Stimulated activated CD4-positive, alpha-beta T cell treated with anti-CD3 and anti-CD28 coated beads, Interleukin-1b, Interleukin-23, amount 100 ng/mL, for 4 hours (primary cell): Measurements from ENCODE around the gene SCAF1.
A peak's percentile ranks its signal among the peaks of the same experiment; 100 is the strongest.

ENCODE experiments used
- DNase-seq, 2 donors: peaks; one replicate each; pipeline ENCODE4 v3.0.0-alpha.2; 2020; ENCODE audit warnings: low read depth in 2 of 2

The SCAF1 gene

DNA sequence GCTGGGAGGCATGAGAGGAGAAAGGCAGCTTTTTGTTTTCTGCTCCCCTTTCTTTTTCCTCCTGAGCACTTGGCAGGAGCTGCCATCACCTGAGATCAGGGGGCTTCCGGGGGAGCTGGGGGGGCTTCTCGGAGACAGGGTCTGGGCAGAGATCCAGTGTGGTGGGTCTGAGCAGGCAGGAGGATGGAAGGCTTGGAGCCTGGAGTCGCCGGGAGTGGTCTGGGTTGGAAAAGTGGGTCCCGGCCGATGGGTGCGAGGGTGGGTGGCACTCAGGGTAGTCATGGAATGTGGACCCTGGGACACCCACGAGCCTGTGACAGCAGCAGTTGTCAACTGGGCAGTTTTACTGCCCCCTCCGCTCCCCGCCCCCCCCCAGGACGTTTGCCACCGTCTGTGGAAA lies 45.1 kb downstream of the SCAF1 start:
- no peak for DNase-seq

GRCh38 chr19:49687566-49688316 lies 45.7 kb downstream of the SCAF1 start:
- no peak for DNase-seq

- DNase-seq = no peak
Observed at GRCh38 chr19:49688531-49689132, 46.6 kb downstream of the SCAF1 start.

- DNase-seq = peak in 1 of 2 donors; percentile 50
Observed at GRCh38 chr19:49689133-49690078, 47.4 kb downstream of the SCAF1 start, which contains the start of gene ADM5. Gene ADM5 (plus strand): TSS chr19:49689594. CDS start chr19:49689838, 244 bp downstream.

DNA sequence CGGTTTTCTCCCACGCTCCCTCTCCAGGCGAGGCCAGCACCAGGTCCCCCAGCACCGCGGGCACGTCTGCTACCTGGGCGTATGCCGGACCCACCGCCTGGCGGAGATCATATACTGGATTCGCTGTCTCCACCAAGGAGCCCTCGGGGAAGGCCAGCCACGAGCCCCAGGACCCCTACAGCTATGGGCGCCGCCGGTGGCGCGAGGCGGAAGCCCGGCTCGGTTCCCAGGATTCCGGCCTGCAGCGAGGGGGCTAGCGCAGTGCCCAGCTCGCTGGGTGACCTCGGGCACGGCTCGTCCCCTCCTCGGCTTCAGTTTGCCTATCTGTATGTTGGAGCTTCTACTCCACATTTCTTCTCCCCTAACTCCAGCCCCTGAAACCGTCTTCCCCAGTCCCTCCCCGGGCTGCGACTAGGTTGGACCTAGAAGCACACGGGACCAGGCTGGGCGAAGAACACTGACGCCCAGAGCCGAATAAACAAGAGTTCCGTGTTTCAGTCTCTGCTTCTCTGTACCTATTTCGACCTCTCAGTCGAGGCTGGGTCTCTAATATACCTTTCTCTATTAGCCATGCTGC lies 48.2 kb downstream of the SCAF1 start:
- DNase-seq = no peak

DNA sequence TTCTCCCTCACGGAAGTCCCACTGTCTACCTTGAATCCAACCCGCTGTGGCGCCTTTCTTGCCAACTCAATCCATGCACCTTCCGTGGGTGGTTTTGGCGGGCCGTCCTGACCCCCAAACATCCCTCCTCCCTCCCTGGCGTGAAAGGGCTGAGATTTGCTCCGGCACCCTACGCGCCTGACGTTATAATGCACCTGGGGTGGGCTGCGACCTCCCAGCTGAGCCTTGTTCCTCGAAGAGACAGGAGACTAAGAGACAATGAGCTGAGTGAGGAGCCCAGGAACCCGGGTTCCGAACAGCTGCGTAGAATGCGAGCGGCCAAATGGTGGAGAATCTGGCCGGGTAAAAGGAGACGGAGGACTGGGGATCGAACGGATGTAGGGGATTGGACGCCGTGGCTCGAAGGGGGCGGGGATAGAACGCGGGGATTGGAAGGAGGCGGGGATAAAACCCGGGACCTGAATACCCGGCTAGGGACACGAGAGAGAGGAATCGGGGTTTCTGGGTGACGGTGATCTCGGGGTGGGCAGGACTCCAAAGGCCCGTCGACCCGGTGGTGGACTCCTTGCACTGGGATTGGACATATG lies 48.7 kb downstream of the SCAF1 start, which contains the start of gene CPT1C:
CPT1C (plus strand) TSS at position 461 of the 587 bp plus-strand sequence. CDS start 1,137 bp downstream, outside the sequence.
- DNase-seq = peak in 1 of 2 donors; percentile 52

- DNase-seq = no peak
Observed at GRCh38 chr19:49691243-49692146, 49.5 kb downstream of the SCAF1 start.

- no peak for DNase-seq
Observed at GRCh38 chr19:49692147-49692506, 50.1 kb downstream of the SCAF1 start.

- DNase-seq = no peak
Observed at GRCh38 chr19:49696115-49696514, 54.1 kb downstream of the SCAF1 start.

DNA sequence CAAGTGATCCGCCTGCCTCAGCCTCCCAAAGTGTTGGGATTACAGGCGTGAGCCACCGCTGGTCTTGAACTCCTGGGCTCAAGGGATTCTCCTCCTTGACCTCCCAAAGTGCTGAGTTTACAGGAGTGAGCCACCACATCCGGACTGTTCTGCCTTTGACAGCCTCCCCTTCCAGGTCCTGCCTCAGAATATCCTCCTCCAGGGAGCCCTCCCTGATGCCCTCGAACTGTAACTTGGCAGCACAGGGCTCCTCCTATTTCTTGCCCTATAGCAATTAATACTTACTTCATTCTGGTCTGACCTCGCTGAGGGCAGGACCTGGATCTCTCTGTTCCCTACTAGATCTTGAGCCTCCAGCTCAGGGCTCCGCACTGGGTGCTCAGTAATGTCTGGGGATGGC lies 54.9 kb downstream of the SCAF1 start:
- no peak for DNase-seq

- DNase-seq = no peak
Observed at GRCh38 chr19:49699364-49699763, 57.4 kb downstream of the SCAF1 start.

DNA sequence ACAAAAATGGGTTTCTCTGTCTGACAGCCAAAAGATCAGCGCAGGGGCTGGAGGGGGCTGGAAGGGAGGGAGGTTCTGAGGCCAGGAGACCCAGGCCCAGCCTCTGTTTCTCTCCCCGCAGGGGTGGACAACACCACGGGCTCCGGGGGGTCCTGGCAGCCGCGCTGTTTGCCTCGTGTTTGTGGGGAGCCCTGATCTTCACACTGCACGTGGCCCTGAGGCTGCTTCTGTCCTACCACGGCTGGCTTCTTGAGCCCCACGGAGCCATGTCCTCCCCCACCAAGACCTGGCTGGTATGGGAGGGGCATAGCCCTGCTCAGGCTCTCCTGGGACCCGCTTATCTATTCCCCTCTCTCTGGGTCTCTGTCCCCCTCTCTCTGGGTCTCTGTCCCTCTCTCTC lies 58.6 kb downstream of the SCAF1 start:
- DNase-seq = no peak

DNA sequence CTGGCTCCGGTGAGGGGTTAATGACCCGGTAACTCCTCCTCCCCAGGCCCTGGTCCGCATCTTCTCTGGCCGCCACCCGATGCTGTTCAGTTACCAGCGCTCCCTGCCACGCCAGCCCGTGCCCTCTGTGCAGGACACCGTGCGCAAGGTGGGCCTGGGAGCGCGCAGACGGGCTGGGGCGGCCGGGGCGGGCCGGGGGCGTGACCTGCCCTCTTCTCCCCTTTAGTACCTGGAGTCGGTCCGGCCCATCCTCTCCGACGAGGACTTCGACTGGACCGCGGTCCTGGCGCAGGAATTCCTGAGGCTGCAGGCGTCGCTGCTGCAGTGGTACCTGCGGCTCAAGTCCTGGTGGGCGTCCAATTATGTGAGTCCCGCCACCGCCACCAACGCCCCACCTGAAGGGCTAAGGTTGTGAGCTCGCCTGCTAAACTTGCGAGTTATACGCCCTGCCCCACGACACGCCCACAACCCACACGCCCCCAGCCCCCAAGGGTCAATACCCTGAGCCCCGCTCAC lies 59.3 kb downstream of the SCAF1 start:
- DNase-seq = no peak

DNA sequence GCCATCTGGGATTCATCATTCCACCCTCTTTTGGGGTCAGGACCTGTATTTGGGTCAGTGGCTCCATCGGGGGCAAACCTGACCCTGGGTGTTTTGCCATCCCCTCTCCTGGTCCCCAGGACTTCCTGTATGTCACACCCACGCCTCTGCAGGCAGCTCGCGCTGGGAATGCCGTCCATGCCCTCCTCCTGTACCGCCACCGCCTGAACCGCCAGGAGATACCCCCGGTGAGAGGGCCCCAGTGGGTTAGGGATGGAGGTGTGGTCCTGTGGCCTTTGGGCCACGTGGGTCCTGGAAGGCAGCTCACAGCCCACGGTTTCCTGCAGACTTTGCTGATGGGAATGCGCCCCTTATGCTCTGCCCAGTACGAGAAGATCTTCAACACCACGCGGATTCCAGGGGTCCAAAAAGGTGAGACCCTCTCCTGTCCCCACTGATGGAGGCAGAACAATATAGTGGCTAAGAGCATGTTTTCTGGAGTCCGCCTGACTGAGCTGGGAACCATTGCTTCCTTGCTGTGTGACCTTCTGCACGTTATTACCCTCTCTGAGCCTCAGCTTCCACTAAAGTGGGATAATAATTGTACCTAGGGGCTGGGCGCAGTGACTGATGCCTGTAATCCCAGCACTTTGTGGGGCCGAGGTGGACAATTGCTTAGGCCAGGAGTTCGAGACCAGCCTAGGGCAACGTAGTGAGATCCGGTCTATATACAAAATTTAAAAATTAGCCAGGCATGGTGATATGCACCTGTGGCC lies 63.1 kb downstream of the SCAF1 start:
- no peak for DNase-seq

DNA sequence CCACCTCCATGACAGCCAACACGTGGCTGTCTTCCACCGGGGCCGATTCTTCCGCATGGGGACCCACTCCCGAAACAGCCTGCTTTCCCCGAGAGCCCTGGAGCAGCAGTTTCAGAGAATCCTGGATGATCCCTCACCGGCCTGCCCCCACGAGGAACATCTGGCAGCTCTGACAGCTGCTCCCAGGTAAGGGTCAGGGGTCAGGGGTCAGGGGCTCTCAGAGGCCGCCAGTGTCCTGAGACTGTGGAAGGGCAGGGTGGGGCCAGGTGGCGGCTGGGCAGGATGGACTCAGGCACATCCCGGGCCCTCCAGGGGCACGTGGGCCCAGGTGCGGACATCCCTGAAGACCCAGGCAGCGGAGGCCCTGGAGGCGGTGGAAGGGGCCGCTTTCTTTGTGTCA lies 63.9 kb downstream of the SCAF1 start:
- no peak for DNase-seq
